Measurements from ENCODE around the gene RANBP17.

RANBP17 gene

DNA sequence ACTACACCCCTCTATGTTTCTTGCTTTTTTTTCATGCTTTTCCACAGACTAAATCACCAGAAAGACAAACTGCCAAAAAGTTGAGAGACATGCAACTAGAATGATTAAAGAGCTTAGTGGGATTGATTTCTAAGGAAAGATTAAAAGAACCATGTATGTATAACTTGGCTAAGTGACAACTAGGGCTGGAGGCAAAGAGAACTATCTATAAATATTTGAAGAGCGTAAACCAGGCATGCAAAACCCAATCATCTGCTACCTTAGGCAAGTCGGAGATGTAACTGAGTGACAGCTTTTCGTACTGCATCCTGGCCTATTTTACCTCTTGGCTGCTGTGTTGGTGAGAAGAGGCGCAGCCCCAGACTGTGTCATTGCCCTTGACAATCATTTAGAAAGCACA is 326.2 kb downstream of the RANBP17 start:
- no peak for DNase-seq (ENCODE audit: low spot score)
- Mint-ChIP-seq H3K27ac (no peak overlapping the region), H3K27me3 (ENCODE audit: low read depth) (no peaks in the 10 kb centered on the region), H3K36me3 (ENCODE audit: low read depth) (no peaks in the 10 kb centered on the region), H3K4me3 (no peak overlapping the region), H3K9me3 (no peaks in the 10 kb centered on the region), H3K4me1 (ENCODE audit: low read depth) (no peaks in the 10 kb centered on the region)

DNA sequence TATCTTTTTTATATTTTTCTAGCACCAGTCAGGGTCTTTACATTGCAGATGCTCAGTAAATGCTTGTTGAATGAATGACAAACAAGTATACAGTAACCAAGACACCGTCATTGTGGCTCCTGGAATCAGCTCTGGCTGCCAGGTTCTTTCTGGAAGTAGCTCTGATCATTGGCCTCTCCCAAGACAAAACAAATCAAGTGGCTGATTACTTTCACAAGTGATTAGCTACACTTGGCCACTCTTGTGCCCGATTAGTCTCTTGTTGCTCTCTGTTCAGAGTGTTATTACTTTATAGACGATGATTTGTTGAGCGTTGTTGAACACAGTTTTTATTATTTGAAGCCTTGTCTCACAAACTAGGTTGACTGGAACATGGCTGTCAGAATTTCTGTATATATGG is 327.6 kb downstream of the RANBP17 start:
- Mint-ChIP-seq H3K36me3 (ENCODE audit: low read depth) (no peaks in the 10 kb centered on the region), H3K27me3 (ENCODE audit: low read depth) (no peaks in the 10 kb centered on the region), H3K4me1 (ENCODE audit: low read depth) (no peaks in the 10 kb centered on the region), H3K4me3 (no peak overlapping the region), H3K9me3 (no peaks in the 10 kb centered on the region), H3K27ac (no peak overlapping the region)
- DNase-seq (ENCODE audit: low spot score) = no peak

DNA sequence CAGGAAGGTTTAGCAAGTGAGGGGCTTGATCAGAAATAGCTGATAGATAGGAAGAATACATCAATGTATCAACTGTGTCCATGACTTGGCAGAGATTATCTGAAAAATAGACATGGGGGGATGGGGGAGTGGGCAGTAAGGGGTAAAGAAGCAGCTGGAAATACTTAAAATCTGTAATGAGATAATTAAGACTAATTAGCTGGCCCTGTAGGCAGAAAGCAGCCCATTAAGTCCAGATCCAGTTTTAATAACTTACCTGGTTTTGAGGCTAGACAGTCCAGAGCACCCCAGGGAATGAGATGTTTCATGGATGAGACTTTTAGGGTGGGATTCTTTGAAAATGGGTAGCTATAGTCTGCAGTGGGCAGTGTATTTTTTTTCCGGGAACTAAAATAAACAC is 330.3 kb downstream of the RANBP17 start:
- Mint-ChIP-seq H3K9me3 (no peaks in the 10 kb centered on the region), H3K36me3 (ENCODE audit: low read depth) (no peaks in the 10 kb centered on the region), H3K27me3 (ENCODE audit: low read depth) (no peaks in the 10 kb centered on the region), H3K4me1 (ENCODE audit: low read depth) (no peaks in the 10 kb centered on the region), H3K27ac (no peak overlapping the region), H3K4me3 (no peak overlapping the region)
- DNase-seq (ENCODE audit: low spot score) = no peak

DNA sequence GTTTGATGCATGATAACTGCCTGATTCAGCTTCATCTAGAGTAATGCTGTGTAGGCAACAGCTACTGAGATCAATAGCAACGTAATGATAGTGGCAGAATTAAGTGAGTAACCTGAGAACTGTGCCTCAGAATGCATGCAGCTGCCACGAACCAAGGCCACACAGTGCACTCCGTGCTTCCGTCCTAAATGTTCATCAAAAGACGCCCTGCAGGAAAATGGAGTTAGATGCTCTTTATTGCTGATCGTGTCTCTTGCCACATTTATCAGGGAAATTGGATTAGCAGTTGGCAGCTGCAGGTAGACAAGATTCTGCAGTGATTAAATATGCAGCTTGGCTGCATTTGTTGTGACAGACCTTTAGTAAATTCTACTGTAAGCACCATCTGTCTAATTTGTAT is 339.5 kb downstream of the RANBP17 start:
- Mint-ChIP-seq H3K36me3 (ENCODE audit: low read depth) (no peaks in the 10 kb centered on the region), H3K27me3 (ENCODE audit: low read depth) (peaks cover 5% of the 10 kb centered on the region), H3K4me3 (no peak overlapping the region), H3K9me3 (no peaks in the 10 kb centered on the region), H3K27ac (no peak overlapping the region), H3K4me1 (ENCODE audit: low read depth) (no peaks in the 10 kb centered on the region)
- no peak for DNase-seq (ENCODE audit: low spot score)

DNA sequence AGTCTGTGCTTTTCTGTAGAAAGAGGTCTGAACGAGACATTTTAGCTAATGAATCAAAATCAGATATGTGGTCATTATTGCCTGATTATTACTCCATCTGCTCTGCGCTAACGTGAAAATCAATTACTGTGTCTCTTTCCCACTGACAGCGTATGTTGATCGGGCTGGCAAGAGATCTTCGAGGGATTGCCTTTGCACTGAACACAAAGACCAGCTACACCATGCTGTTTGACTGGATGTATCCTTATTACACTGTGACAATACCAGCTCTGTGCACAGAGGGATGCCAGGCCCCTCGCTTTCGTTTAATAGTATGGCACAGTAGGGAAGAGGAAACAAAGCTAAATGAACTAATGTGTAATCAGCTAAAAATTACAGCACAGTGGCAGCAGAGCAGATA is 343.6 kb downstream of the RANBP17 start:
- H3K4me3 Mint-ChIP-seq = no peak overlapping the region
- H3K9me3 Mint-ChIP-seq = no peaks in the 10 kb centered on the region
- no peaks in the 10 kb centered on the region for H3K36me3 Mint-ChIP-seq (ENCODE audit: low read depth)
- peaks cover 5% of the 10 kb centered on the region for H3K27me3 Mint-ChIP-seq (ENCODE audit: low read depth)
- no peak for DNase-seq (ENCODE audit: low spot score)
- H3K27ac Mint-ChIP-seq = no peak overlapping the region
- no peaks in the 10 kb centered on the region for H3K4me1 Mint-ChIP-seq (ENCODE audit: low read depth)

DNA sequence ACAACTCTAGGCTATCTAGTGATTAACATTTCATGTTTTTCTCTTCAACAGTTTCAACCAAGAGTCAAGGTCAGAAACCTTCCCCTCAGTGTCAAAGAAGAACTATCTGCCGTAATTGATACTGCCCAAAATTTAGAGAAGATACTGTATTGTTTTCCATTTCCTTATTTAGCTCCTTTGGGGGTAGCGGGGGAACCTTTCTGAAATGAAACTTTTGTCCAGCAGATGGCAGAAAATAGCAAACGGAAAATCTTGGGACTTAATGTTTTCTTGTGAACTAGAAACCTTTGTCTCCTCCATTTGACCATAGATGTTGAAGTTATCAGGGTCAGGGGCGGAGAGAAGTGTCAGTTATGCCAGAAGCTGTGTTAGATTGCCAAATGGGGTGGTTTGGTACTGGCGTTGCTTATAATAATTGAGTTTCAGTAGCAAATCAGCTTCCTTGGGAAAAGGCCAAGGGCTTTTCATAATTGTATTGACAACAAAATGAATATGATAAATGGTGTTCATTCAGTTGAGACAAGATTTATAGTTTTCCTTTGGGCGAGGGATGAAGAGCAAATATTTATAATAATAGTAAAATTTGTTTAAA is 345.5 kb downstream of the RANBP17 start:
- H3K4me3 Mint-ChIP-seq = no peak overlapping the region
- no peaks in the 10 kb centered on the region for H3K9me3 Mint-ChIP-seq
- DNase-seq (ENCODE audit: low spot score) = no peak
- no peaks in the 10 kb centered on the region for H3K36me3 Mint-ChIP-seq (ENCODE audit: low read depth)
- no peaks in the 10 kb centered on the region for H3K4me1 Mint-ChIP-seq (ENCODE audit: low read depth)
- H3K27ac Mint-ChIP-seq = no peak overlapping the region
- peaks cover 5% of the 10 kb centered on the region for H3K27me3 Mint-ChIP-seq (ENCODE audit: low read depth)

DNA sequence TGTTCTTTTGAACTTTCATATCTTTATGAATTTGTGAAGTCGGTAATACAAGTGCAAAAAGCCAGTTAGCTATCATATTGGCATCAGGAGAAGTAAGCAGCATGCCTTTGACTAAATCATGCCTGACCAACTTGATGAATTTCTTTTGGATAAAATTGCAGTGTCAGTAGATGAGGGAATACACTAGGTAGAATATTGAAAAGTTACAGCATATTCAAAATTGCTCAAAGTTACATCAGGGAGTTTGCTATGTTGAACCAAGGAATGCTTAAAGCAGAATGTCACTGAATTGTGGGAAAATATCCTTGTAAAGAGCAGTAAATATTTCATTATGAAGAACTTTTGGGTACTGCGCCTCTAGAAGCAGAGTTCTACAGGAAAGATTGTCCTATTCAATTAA is 360.1 kb downstream of the RANBP17 start:
- Mint-ChIP-seq H3K4me1 (ENCODE audit: low read depth) (no peaks in the 10 kb centered on the region), H3K27ac (no peak overlapping the region), H3K36me3 (ENCODE audit: low read depth) (no peaks in the 10 kb centered on the region), H3K4me3 (no peak overlapping the region), H3K27me3 (ENCODE audit: low read depth) (peaks cover 11% of the 10 kb centered on the region), H3K9me3 (no peaks in the 10 kb centered on the region)
- no peak for DNase-seq (ENCODE audit: low spot score)

DNA sequence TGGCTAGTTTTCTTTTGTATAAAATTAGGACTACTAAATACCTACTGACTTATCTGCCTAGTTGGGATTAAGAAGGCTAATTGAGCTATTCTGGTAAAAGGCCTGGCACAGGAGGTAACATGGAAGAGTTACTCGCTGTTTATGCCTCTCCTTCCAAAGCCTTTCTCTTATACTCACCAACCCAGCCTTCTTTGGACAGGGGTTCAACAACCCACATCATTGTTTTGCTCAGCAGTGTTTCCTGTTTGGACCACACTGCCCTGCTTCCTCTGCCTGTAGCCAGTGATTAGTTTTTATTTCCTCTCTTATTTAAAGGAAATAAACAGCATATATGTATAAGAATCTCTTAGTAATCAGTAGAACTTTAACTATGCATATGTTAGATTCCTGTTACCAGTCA is 362.1 kb downstream of the RANBP17 start:
- DNase-seq (ENCODE audit: low spot score) = no peak
- Mint-ChIP-seq H3K27me3 (ENCODE audit: low read depth) (peaks cover 11% of the 10 kb centered on the region), H3K27ac (no peak overlapping the region), H3K36me3 (ENCODE audit: low read depth) (no peaks in the 10 kb centered on the region), H3K4me3 (no peak overlapping the region), H3K9me3 (no peaks in the 10 kb centered on the region), H3K4me1 (ENCODE audit: low read depth) (no peaks in the 10 kb centered on the region)

DNA sequence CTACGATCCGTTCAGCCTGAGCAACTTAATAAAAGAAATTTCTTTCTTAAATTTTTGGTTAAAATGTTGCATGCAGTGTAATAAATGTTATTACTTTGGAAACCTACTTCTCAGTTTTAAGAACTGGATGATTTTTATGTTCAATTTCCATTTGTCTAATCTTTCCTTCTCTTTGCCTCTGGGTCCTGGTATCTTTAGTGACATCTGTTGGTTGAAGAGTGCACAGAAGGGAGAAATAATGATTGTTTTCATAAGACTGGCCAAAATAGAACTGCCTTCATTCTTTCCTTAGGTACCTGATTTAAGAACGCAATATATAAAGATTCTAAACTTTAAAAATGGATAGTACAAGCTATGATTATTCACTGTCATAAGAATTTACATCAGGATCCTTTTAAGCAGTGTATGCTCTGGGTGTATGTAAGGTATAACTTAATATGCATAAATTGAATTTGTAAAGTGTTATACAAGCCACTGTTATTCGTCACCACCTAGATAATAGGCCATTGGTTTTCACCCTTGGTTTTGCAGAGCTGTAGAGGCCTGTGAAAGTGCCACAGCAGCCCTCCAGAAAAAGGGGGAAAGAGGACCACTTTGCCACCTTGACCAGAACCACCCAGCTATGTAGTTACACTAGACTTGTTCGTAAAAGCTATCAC is 364.4 kb downstream of the RANBP17 start:
- Mint-ChIP-seq H3K4me1 (ENCODE audit: low read depth) (no peaks in the 10 kb centered on the region), H3K27ac (no peak overlapping the region)
- DNase-seq (ENCODE audit: low spot score) = no peak

DNA sequence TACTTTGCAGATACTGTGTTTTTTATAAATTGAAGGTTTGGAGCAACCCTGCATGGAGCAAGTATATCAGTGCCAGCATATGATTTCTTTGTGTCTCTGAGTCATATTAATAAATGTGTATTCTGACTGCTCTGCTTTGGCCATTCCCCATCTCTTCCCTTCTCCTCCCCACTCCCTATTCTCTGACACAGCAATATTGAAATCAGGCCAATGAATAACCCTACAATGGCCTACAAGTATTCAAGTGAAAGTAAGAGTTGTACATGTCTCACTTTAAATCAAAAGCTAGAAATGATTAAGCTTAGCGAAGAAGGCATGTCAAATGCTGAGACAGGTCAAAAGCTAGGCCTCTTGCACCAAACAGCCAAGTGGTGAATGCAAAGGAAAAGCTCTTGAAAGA is 365.0 kb downstream of the RANBP17 start:
- H3K4me1 Mint-ChIP-seq (ENCODE audit: low read depth) = no peaks in the 10 kb centered on the region
- no peak for DNase-seq (ENCODE audit: low spot score)

More for the DNA sequence above, 364.4 kb downstream of the RANBP17 start:
- Mint-ChIP-seq H3K36me3 (ENCODE audit: low read depth) (no peaks in the 10 kb centered on the region), H3K4me3 (no peak overlapping the region), H3K9me3 (no peaks in the 10 kb centered on the region), H3K27me3 (ENCODE audit: low read depth) (peaks cover 11% of the 10 kb centered on the region)

DNA sequence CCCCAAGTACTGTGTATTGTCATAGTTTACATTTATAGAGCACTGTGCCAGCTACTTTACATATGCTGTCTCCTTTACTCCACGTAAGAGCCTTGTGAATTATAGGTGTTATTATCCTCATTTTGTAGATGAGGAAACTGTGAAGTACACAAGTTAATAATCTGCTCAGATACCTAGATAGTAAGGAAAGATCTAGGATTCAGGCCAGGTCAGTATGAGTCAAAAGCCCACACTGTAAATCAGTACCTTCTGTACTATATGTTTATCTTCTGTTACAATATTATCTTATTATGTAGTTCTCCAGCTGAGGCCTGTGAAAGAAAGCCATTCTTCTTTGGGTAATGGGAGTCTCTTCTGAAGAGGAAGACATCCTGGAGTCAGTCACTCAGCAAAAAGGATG is 374.8 kb downstream of the RANBP17 start:
- Mint-ChIP-seq H3K4me1 (ENCODE audit: low read depth) (no peaks in the 10 kb centered on the region), H3K27ac (no peak overlapping the region), H3K27me3 (ENCODE audit: low read depth) (peaks cover 7% of the 10 kb centered on the region), H3K36me3 (ENCODE audit: low read depth) (no peaks in the 10 kb centered on the region), H3K9me3 (no peaks in the 10 kb centered on the region), H3K4me3 (no peak overlapping the region)
- DNase-seq (ENCODE audit: low spot score) = no peak

More for the DNA sequence above, 365.0 kb downstream of the RANBP17 start:
- Mint-ChIP-seq H3K27me3 (ENCODE audit: low read depth) (peaks cover 8% of the 10 kb centered on the region), H3K9me3 (no peaks in the 10 kb centered on the region), H3K4me3 (no peak overlapping the region), H3K27ac (no peak overlapping the region), H3K36me3 (ENCODE audit: low read depth) (no peaks in the 10 kb centered on the region)

DNA sequence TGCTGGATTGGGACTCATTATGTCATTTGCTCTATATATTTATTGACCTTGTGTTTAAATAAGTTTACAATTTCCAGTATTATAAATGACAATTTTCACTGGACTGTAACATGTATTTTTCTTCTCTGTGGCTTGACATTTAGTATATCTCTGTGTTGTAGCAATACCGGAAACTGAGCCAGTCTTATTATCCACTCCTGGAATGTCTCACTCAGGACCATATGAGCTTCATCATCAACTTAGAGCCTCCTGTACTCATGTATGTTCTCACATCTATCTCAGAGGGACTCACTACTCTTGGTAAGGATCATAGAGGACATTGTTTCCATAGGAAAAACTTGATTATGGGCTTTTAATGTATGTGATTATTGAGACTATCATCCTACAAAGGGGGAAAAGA is 380.7 kb downstream of the RANBP17 start:
- Mint-ChIP-seq H3K4me3 (no peak overlapping the region), H3K27ac (no peak overlapping the region), H3K4me1 (ENCODE audit: low read depth) (no peaks in the 10 kb centered on the region), H3K9me3 (no peaks in the 10 kb centered on the region), H3K36me3 (ENCODE audit: low read depth) (no peaks in the 10 kb centered on the region), H3K27me3 (ENCODE audit: low read depth) (peaks cover 5% of the 10 kb centered on the region)
- no peak for DNase-seq (ENCODE audit: low spot score)

DNA sequence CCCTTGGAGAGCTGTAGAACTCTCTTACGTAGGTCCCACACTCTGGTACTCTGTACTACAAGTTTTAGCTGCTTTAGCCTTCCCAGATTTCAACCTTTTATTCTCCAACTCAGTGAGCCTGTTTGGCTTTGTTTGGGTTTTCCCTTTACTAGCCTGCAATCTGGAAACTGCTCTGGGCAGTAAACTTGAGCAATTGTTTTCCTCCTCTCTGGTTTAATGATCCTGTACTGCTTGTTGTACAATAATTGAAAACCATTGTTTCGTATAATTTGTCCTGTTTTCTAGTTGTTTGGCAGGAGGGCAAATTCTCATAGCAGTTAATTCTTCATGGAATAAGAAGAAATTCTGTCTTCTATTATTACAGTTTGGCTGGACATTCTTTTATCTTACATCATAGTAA is 384.4 kb downstream of the RANBP17 start:
- Mint-ChIP-seq H3K4me1 (ENCODE audit: low read depth) (no peaks in the 10 kb centered on the region), H3K9me3 (peaks cover 15% of the 10 kb centered on the region), H3K36me3 (ENCODE audit: low read depth) (no peaks in the 10 kb centered on the region), H3K4me3 (no peak overlapping the region), H3K27me3 (ENCODE audit: low read depth) (no peaks in the 10 kb centered on the region), H3K27ac (no peak overlapping the region)
- DNase-seq (ENCODE audit: low spot score) = no peak

DNA sequence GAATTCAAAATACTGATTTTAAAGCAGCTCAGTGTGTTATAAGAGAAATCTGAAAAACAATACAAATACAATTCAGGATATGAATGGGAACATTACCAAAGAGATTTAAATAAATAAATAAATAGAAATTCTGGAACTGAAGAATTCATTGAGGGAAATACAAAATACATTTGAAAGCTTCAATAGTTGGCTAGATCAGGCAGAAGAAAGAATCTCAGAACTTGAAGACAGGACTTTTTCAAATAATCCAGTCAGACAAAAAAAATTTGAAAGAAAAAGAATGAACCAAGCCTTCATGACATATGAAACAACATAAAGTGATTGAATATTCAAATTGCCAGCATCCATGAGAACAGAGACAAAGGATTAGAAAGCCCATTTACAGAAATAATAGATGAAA is 387.6 kb downstream of the RANBP17 start:
- H3K27ac Mint-ChIP-seq = no peak overlapping the region
- H3K4me1 Mint-ChIP-seq (ENCODE audit: low read depth) = no peaks in the 10 kb centered on the region
- no peaks in the 10 kb centered on the region for H3K27me3 Mint-ChIP-seq (ENCODE audit: low read depth)
- no peak overlapping the region for H3K4me3 Mint-ChIP-seq
- H3K9me3 Mint-ChIP-seq = peaks cover 15% of the 10 kb centered on the region
- no peaks in the 10 kb centered on the region for H3K36me3 Mint-ChIP-seq (ENCODE audit: low read depth)
- no peak for DNase-seq (ENCODE audit: low spot score)

DNA sequence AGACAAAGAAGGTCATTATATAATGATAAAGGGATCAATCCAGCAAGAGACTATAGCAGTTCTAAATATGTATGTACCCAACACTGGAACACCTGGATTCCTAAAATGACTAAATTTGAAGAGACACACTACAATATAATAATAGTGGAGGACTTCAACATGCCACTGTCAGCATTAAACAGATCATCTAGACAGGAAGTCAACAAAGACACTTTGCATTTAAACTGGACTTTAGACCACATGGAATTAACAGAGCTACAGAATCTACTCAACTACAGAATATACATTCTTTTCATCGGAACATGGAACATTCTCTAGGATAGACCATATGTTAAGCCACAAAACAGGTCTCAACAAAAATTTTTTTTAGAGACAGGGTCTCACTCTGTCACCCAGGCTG is 388.9 kb downstream of the RANBP17 start:
- peaks cover 15% of the 10 kb centered on the region for H3K9me3 Mint-ChIP-seq
- no peak overlapping the region for H3K4me3 Mint-ChIP-seq
- no peaks in the 10 kb centered on the region for H3K36me3 Mint-ChIP-seq (ENCODE audit: low read depth)
- DNase-seq (ENCODE audit: low spot score) = no peak
- no peaks in the 10 kb centered on the region for H3K4me1 Mint-ChIP-seq (ENCODE audit: low read depth)
- peaks cover 3% of the 10 kb centered on the region for H3K27me3 Mint-ChIP-seq (ENCODE audit: low read depth)
- no peak overlapping the region for H3K27ac Mint-ChIP-seq
